Chondrocyte (in vitro differentiated cells): ENCODE data around the gene ADAM12. TPM values are rescaled to one million over a fixed set of nuclear protein-coding genes. Genes with fewer than 3 reads are reported as not detected.

Source experiments
- DNase-seq: peaks from one replicate; pipeline ENCODE4 v3.0.0; 2021; ENCODE audit warnings: mixed read lengths, low spot score
- H3K27ac Mint-ChIP-seq: one replicate; pipeline ENCODE4 v1.8.0; 2021; ENCODE audit warnings: mild to moderate bottlenecking, moderate library complexity, mixed read lengths; ENCODE audit not compliant: unreplicated experiment
- H3K27me3 Mint-ChIP-seq: 2 replicates; pipeline ENCODE4 v1.8.0; 2021; ENCODE audit warnings: low read depth, mixed read lengths
- H3K36me3 Mint-ChIP-seq: 2 replicates; pipeline ENCODE4 v1.8.0; 2021; ENCODE audit warnings: low read depth, mixed read lengths
- H3K4me1 Mint-ChIP-seq: 2 replicates; pipeline ENCODE4 v1.8.0; 2021; ENCODE audit warnings: low read depth, mild to moderate bottlenecking, mixed read lengths
- H3K4me3 Mint-ChIP-seq: one replicate; pipeline ENCODE4 v1.8.0; 2021; ENCODE audit warnings: mild to moderate bottlenecking, moderate library complexity, mixed read lengths; ENCODE audit not compliant: unreplicated experiment
- H3K9me3 Mint-ChIP-seq: 2 replicates; pipeline ENCODE4 v1.8.0; 2021; ENCODE audit warnings: low read depth, mixed read lengths
- CTCF ChIP-seq: fragments of 200-600 bp; sonication (generic); IDR thresholded peaks from 2 replicates; pipeline ENCODE4 v1.5.0; 2021; ENCODE audit warnings: antibody characterized with exemption, mild to moderate bottlenecking, moderate library complexity
- total RNA-seq: library from RNA; stranded (reverse); gene quantifications from 3 replicates; pipeline ENCODE4 v1.2.1, GENCODE V29; 2021

ADAM12 gene
- total RNA-seq, 1 donor from 2014 or later: 175 TPM

- Mint-ChIP-seq H3K4me3 (no peak overlapping the region), H3K4me1 (peaks cover 33% of the 10 kb centered on the region), H3K27ac (no peak overlapping the region), H3K27me3 (no peaks in the 10 kb centered on the region), H3K36me3 (peaks cover 2% of the 10 kb centered on the region), H3K9me3 (peaks cover 3% of the 10 kb centered on the region)
- no peak for TF ChIP-seq CTCF
- no peak for DNase-seq
Measured at GRCh38 chr10:126400641-126401040, 12.4 kb upstream of the ADAM12 start.

DNA sequence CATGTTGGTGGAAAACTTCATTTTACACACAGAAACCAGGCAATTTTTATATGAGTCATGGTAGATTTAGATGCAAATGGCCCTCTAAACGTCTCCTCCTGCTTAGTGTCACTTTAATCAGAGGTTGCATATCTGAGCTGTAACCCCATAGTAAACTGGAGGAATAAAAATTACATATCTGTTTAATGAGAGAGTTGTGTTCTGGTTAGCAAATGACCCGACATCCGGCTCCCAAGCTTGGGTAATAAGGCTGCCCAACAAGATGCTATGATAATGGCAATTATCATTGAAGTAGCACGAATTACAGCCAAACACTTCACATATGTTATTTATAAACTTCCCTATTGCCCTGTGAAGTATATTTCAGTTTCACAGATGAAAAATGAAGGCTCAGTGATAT lies 10.6 kb upstream of the ADAM12 start:
- no peak for DNase-seq
- Mint-ChIP-seq H3K4me1 (peaks cover 27% of the 10 kb centered on the region), H3K9me3 (peaks cover 3% of the 10 kb centered on the region), H3K4me3 (no peak overlapping the region), H3K27ac (no peak overlapping the region), H3K36me3 (peaks cover 2% of the 10 kb centered on the region), H3K27me3 (no peaks in the 10 kb centered on the region)
- TF ChIP-seq CTCF: no peak

DNA sequence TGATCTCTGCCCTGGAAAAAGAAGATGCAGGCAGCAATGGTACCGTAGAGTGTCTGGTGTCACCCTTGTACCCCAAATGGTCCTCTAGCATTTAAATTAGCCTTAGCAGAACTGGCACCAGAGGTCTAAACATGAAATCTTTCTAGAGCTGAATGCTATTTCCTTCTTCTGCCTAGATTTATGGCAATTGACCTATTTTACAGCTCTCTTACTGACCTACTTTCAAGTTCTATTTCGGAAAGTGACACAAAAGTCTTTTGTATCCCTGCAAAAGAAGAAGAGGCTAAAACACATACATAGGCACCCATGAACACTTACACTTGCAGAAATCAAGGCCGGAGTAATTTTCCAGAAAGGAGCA lies 10.1 kb upstream of the ADAM12 start:
- DNase-seq: no peak
- Mint-ChIP-seq H3K27me3 (no peaks in the 10 kb centered on the region), H3K4me3 (no peak overlapping the region), H3K27ac (peak overlapping the region; percentile 90), H3K9me3 (peaks cover 3% of the 10 kb centered on the region), H3K4me1 (peaks cover 27% of the 10 kb centered on the region), H3K36me3 (peaks cover 2% of the 10 kb centered on the region)
- TF ChIP-seq CTCF: no peak

- H3K27me3 Mint-ChIP-seq: no peaks in the 10 kb centered on the region
- no peak for DNase-seq
- peaks cover 3% of the 10 kb centered on the region for H3K9me3 Mint-ChIP-seq
- no peak for TF ChIP-seq CTCF
- H3K4me3 Mint-ChIP-seq: no peak overlapping the region
- peaks cover 27% of the 10 kb centered on the region for H3K4me1 Mint-ChIP-seq
- H3K27ac Mint-ChIP-seq: peak overlapping the region; percentile 94
- H3K36me3 Mint-ChIP-seq: peaks cover 2% of the 10 kb centered on the region
Measured at GRCh38 chr10:126397640-126398382, 9.5 kb upstream of the ADAM12 start.

DNA sequence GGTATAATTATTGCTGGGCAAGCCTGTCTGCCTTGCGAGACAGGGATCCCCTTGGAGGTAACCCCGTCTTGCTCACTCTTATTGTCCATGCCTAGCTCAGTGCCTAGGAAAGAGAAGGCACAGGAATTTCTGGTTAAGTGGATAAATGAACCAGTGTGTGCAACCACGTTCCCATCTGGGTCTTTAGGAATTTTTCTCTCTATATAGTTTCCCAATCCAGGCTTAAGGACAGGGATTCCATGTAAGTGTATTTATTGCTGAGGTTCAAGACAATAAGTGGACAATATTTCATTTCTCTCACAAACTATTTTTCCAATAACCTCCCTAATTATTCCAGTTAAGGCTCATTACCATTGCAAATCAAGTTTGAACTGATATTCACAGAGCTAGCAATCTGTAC lies 8.9 kb upstream of the ADAM12 start:
- peaks cover 3% of the 10 kb centered on the region for H3K9me3 Mint-ChIP-seq
- H3K27me3 Mint-ChIP-seq: no peaks in the 10 kb centered on the region
- peaks cover 2% of the 10 kb centered on the region for H3K36me3 Mint-ChIP-seq
- H3K27ac Mint-ChIP-seq: peak overlapping the region; percentile 94
- DNase-seq: no peak
- no peak overlapping the region for H3K4me3 Mint-ChIP-seq
- peaks cover 27% of the 10 kb centered on the region for H3K4me1 Mint-ChIP-seq
- no peak for TF ChIP-seq CTCF
